HG03175 (cell line): ENCODE results near the gene TRAF5.
A peak's percentile ranks its signal among the peaks of the same experiment; 100 is the strongest.
"Not testable (repeated sequence)": the region's sequence is repeated elsewhere in the genome, so short reads cannot be mapped to it uniquely, and the experiment has no call there.

Source experiments
- ATAC-seq: cut with Tn5 transposase; IDR thresholded peaks from one replicate; pipeline ENCODE4 v1.9.1; 2021; ENCODE audit warnings: mild to moderate bottlenecking, moderate library complexity; ENCODE audit not compliant: unreplicated experiment

The TRAF5 gene

DNA sequence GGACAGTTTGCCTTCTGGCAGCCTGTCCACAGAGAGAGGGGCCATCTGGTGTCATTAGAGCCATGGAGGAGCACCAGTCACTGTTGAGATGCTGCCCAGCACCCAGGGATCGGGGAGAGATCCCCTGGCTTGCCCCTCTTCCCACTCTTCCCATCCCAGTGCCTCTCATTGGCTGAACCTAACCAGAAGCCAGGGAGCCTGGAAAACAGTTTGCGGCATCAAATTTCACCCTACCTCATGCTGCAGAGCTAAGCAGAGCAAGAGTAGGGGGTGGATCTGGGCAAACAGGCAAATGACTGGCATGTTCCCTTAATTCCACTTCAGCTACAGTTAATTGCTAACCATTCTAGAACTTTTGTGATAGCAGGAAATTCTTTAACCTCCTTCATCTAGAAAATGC is 19.1 kb downstream of the TRAF5 start:
- ATAC-seq, result no peak

DNA sequence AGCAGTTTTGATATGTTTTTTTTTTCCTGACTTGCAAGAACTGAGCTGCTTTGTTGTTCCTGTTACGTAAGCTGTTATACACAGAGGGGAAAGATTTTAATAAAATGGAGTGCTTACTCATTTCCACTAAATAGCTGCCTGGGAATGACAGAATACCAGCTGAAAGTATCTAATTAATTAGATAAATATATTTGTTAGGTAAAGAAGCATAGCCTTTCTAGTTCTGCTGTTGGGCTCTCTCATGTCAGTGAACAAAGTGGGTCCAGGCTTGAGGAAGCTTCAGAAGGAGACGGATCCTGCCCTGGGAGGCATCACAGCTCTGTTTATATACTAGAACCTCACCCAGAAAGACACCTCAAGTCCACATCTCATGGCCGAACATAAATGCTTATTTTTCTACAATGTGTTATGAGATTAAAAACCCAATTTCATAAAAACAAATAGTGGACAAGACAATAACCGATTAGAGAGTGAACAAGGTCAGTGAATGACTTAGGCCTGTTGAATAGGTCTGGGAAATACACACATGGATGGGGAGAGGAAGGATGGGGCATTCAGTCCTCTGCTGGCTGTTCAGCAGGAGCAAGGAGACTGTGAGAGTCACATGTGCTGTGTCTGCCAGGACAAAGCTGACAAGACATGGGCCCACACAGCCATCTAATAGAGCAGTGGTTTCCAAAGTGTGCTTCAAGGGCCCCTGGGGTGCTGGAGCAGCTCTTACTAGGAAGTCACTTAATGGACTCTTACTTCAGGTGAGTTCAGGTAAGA is 20.6 kb downstream of the TRAF5 start:
- no peak for ATAC-seq

DNA sequence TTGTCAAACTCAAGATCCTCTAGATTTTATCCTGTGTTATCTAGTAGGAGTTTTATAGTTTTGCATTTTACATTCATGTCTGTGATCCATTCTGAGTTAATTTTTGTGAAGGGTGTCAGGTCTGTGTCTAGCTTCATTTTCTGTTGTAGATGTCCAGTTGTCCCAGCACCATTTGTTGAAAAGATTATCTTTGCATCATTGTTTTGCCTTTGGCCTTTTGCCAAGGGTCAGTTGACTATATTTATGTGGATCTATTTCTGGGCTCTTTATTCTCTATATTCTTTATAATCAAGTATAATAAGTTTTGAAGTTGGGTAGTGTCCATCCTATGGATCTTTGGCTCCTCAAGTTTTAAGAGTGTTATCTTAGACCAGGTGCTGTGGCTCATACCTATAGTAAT is 21.9 kb downstream of the TRAF5 start:
- no peak for ATAC-seq

DNA sequence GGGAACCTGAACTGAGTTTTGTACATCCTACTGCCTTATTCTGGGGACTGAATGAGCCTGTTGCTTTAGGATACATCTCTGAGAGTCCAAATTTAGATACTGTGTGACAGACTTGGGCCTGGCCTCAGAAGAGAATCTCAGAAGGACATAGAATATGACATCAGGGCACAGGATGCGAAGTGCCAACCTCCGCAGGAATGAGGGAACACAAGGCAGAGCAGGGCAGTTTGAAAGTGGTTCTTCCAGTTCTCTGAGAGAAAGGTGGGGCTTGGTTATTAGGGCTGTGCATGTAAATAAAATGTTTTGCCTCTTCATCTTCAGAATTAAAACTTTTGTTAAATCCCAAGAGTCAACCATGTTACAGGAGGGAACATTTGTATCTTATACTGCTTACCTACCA is 23.1 kb downstream of the TRAF5 start:
- no peak for ATAC-seq

DNA sequence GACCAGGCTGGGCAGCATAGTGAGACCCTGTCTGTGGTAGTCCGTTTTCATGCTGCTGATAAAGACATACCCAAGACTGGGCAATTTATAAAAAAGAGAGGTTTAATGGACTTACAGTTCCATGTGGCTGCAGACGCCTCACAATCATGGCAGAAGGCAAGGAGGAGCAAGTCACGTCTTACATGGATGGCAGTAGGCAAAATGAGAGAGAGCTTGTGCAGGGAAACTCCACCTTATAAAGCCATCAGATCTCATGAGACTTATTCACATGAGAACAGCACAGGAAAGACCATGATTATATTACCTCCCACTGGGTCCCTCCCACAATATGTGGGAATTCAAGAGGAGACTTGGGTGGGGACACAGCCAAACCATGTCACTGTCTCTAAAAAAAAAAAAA is 25.4 kb downstream of the TRAF5 start:
- not testable (repeated sequence) for ATAC-seq

DNA sequence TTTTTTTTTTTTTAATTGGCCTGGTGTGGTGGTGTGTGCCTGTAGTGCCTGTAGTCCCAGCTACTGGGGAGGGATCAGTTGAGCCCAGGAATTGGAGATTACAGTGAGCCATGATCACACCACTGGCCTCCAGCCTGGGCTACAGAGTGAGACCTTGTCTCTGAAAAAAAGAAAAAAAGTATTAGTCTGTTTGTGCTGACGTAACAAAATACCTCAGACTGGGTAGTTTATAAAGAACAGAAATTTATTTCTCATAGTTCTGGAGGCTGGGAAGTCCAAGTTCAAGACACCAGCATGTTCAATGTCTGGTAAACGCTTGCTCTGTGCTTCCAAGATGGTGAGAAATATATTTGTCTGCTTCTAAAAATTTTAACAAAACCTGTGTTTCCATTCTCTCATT is 25.8 kb downstream of the TRAF5 start:
- no peak for ATAC-seq

DNA sequence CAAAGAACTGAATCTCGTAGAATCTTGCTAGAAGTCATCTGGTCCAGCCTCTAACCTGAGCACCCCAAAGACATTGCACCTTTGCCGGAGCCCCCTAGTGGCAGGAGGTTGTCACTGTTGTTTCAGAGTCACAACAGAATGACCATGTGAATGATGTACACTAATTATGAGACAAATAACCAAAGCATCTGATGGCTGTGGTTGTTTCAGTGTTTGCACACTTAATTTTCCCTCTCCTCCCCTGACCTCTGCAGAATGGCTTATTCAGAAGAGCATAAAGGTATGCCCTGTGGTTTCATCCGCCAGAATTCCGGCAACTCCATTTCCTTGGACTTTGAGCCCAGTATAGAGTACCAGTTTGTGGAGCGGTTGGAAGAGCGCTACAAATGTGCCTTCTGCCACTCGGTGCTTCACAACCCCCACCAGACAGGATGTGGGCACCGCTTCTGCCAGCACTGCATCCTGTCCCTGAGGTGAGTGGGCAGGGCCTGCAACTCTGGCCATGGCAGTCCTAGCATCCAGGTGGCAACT is 26.4 kb downstream of the TRAF5 start:
- peak; percentile 89 for ATAC-seq

DNA sequence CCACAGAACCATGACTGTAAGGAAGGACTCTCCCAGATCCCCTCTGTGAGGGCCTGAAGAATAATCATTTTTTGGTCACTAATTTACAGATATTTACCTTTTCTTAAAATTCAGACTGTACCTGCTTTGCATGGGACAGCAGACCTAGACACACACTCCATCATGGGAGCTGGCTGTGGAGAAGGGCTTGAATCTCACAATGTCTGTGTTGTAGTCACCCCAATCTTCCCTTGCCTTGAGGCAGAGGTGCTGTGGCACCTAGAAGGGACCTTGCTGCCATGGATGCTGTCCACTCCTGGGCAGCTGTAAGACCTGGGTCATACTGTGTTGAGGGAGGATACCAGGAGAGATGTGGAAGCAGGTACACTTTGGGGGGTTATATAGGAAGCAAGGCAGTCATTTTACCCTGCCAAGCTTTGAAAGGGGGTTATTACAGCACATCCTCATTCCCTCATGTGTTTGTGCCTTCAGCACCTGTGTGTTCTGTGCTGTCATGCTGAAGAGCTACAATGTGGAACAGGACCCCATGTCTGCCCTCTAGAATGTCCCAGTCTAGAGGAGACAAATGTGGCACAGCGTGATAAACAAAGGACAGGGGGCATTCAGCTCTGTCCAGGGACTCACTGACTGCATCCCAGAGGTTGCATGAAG is 27.1 kb downstream of the TRAF5 start:
- peak; percentile 12 for ATAC-seq

DNA sequence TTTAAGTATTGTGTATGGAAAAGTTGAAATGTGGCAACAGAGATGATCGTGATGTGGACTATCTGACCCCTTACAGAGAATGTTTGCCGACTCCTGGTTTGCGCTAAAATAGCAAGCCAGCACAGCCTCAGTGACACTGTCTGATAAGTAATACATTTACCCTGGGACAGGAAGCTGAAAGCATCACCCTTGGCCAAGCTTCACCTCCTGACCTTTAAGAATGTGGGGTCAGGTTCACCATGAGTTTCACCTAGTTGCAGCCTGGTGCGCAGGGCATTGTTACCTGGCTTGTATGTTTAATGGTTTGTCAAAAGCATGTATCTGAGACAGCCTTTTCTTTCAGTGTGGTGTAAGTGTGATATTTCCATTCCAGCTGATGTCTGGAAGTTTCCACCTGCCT is 29.2 kb downstream of the TRAF5 start:
- ATAC-seq, result no peak

DNA sequence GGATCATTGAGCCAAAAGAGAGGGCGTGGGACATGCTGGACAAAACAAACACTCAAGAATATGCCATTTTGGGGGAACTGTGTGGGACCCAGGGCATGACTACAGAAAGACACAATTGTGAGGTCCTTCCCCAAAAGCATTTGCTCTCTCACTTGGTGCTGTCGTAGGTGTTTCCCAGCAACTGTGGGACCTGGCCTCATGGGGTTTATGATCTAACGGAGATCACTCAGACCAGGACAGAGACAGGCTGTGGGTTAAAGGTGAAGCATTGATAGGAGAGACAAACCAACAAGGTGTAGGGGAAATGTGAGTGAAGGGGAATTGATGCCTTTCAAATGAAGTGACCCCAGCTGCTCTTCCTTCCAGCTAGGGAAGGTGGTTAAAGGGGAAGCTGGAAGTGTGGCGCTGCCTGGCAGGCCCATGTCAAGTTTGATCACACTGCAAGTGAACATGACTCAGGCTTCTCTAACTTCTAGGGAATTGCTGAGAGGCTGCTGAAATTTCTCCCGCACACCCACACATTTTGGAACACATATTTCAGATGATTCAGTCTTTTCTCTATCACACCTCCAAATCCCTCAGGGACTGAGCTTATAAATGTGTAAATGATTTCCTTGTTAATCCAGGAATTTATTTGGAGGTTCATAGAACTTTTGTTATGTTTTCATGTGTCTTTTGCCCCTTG is 30.2 kb downstream of the TRAF5 start:
- no peak for ATAC-seq

DNA sequence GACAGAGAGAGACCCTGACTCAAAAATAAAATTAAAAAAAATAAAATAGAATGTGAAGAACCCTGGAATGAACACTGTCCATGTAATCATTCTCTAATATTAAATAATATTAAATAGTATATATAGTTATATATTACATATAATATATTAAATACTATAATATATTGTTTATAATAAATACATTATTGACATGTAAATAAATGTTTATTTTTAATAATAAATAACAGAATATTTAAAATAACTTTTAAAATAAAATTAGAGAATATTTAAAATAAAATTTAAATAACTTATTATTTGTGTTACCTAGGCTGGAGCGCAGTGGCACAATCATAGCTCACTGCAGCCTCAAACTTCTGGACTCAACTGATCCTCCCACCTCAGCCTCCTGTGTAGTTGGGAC is 32.1 kb downstream of the TRAF5 start:
- ATAC-seq, result no peak

DNA sequence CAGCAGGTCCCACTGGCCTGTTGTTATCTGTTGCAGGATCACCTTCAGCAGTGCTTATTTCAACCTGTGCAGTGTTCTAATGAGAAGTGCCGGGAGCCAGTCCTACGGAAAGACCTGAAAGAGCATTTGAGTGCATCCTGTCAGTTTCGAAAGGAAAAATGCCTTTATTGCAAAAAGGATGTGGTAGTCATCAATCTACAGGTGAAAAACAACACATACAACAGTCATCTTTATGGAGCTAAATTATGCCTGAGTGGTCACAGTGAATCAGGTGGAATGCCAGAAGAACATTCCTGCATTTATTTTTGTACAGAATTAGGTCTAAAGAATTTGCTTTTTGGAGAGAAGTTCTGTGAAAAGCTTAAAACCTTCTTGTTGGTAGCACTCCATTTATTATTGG is 33.2 kb downstream of the TRAF5 start:
- no peak for ATAC-seq

DNA sequence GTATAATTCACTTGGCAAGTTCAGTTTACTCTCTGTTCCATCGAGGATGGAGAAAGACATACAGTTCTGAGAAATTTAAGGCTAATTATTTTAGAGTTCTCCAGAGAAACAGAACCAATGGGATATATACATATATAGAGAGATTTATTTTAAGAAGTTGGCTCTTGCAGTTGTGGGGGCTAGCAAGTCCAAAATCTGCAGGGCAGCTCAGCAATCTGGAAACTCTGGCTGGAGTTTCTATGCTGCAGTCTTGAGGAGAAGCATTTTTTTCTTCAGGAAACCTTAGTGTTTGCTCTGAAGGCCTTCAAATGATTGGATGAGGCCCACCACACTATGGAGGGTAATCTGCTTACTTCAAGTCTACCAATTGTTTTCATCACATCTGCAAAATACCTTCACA is 34.6 kb downstream of the TRAF5 start:
- ATAC-seq, result no peak

DNA sequence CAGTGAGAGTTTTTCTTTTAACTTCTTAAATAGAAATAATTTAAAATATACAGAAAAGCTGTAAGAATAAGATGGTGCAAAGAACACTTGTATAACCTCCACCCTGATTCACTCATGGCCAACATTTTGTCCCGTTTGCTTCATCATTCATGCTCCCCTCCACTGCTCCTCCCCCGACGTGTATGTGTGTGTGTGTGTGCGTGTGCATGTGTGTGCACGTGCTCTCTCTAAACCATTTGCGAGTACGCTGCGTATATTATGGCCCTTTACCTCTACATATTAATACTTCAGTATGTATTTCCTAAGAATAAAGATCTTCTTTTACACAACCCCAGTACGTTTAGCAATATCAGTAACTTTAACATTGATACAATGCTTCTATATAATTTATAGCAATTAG is 43.0 kb downstream of the TRAF5 start:
- ATAC-seq, result no peak

DNA sequence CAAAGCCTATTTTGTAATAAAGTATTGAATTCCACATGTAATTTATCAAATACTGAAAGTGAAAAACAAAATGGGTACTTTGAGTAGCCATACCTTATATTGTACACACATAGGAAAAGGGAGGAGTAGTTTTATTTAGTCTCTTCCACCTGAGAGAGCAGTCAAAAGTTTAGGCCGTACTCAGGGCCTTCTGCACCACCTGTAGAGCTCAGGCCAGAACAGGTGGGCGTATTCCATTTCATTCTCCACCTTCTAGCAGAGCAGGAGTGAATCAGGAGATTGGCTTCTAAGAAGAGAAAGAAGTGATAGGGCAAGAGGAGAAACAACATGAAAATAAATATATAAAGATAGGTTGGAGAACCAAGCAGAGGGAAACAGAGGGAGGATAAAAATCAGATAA is 44.0 kb downstream of the TRAF5 start:
- no peak for ATAC-seq

DNA sequence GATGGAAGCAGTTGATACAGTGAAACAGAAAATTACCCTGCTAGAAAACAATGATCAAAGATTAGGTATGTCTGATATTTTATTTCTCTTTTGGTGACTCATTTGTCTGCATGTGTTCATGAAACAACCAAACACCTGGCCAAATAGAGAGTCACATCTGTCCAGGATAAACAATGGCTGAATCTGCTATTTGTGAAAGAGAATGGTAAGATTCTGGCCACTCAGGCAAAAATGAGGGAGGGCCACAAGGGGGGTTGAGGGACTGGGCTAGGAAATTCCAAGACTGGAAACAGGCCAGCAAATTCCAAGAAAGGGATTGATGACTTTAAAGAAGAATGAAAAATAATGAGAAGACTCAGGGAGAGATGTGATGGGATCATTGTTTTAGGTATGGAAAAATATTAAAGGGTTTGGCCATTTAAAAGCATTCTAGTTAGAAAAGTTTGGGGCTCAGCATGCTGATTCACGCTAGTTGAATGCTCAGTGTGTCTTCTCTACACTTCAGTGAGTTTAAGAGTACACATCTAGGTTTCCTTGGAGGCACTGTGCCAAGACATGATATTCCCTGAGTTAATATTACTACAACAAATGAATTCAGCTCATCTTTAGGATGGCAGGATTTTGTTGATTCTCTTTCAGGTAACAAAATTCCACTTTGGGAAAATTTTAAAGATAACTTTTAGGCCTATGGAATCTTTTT is 44.9 kb downstream of the TRAF5 start:
- no peak for ATAC-seq

DNA sequence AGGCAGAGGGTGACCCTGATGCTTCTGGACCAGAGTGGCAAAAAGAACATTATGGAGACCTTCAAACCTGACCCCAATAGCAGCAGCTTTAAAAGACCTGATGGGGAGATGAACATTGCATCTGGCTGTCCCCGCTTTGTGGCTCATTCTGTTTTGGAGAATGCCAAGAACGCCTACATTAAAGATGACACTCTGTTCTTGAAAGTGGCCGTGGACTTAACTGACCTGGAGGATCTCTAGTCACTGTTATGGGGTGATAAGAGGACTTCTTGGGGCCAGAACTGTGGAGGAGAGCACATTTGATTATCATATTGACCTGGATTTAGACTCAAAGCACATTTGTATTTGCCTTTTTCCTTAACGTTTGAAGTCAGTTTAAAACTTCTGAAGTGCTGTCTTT is 45.8 kb downstream of the TRAF5 start:
- no peak for ATAC-seq

DNA sequence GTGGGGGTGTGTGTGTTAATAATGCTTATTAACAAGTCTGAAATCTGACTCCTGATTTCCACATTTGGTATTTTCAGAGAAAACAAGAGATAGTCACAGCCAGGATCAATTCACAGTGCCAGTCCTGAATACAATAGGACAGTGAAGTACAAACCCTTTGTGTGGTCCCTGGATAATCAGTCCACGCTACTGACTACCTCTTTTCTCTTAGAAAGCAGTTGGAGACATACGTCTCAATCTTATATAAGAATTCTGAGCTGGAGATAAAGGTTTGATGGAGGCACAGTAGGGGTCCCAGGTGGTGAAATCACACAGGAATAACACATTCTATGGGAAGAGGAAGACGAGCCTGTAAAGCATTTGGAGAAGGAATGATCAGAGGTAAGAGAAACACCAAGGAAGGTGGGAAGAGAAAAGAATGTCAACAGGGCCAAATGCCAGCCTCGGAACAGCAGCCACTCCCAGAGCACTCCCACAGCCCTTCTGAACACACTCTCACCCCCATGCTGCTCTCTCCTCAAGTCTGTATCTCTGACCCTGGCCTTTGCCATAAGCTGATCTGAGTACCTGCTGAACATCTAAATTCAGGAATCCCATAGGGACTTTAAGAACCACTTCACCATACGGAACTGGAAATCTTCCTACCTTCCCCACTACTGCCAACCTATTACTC is 48.6 kb downstream of the TRAF5 start:
- ATAC-seq, result no peak

DNA sequence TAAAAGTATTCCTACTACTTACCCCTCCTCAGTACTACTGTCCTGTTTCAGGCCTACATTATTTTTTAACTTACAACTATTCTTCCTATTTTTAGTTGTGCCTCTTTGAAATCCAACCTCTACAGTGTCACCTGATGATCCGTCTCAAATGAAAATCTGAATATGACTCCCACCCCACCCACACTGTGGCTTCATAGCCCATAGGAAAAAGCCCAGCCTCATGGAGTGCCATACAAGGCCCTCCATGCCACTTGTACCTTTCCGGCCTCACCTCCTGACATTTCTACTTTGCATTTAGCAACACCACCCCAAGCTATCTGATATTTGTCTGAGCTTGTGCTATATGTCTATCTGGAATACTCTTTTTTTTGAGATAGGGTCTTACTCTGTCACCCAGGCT is 49.3 kb downstream of the TRAF5 start:
- no peak for ATAC-seq

DNA sequence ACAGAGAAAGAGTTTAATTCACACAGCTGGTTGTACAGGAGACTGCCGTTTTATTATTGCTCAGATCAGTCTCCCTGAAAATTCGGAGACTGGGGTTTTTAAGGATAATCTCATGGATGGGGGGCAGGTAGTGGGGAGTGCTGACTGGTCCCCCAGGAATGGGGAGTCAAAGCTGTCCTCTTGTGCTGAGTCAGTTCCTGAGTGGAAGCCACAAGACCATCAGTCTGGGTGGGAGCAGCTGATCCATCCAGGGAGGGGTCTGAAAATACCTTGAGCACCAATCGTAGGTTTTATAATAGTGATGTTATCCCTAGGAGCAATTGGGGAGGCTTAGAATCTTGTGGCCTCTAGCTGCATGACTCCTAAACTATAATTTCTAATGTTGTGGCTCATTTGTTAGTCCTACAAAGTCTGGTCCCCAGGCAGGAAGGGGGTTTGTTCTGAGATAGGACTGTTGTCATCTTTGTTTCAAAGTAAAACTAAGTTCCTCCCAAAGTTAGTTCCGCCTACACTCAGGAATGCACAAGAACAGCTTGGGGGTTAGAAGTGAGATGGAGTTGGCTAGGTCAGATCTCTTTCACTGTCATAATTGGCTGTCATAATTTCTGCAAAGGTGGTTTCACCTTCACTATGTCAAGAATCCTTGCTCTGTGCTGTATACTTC is 50.3 kb downstream of the TRAF5 start:
- no peak for ATAC-seq
